Activated naive CD8-positive, alpha-beta T cell treated with anti-CD3 and anti-CD28 coated beads, Interleukin-2, amount 10 ng/mL, durations not matched to agents 7 days and 5 days (primary cell): ENCODE results near the gene TRANK1. TPM values are rescaled to one million over a fixed set of nuclear protein-coding genes. Genes with fewer than 3 reads are reported as not detected.

Experiments
- total RNA-seq, 2 experiments: library from RNA; stranded (reverse); gene quantifications; one replicate each; pipeline ENCODE4 v1.2.3, GENCODE V29; 2021

Gene TRANK1
- total RNA-seq, 2 experiments from 2014 or later, result 99.6 to 102 TPM

Other genes starting within 250 kb of the TRANK1 start
- gene DCLK3, start 180.5 kb downstream of the TRANK1 start, total RNA-seq, result not detected
- 10 to 100 TPM; 26.8 to 28.6 TPM for gene EPM2AIP1, start 48.1 kb upstream of the TRANK1 start, total RNA-seq
- 10 to 100 TPM; 52.3 to 54.0 TPM for gene MLH1, start 48.5 kb upstream of the TRANK1 start, total RNA-seq
- 10 to 100 TPM; 27.8 to 29.0 TPM for gene LRRFIP2, start 229.5 kb upstream of the TRANK1 start, total RNA-seq